HG02588 (cell line): ENCODE data around the gene SLC48A1.

ENCODE experiments used
- ATAC-seq: cut with Tn5 transposase; IDR thresholded peaks from one replicate; pipeline ENCODE4 v1.9.1; 2021; ENCODE audit warnings: mild to moderate bottlenecking, moderate library complexity; ENCODE audit not compliant: unreplicated experiment

The SLC48A1 gene

DNA sequence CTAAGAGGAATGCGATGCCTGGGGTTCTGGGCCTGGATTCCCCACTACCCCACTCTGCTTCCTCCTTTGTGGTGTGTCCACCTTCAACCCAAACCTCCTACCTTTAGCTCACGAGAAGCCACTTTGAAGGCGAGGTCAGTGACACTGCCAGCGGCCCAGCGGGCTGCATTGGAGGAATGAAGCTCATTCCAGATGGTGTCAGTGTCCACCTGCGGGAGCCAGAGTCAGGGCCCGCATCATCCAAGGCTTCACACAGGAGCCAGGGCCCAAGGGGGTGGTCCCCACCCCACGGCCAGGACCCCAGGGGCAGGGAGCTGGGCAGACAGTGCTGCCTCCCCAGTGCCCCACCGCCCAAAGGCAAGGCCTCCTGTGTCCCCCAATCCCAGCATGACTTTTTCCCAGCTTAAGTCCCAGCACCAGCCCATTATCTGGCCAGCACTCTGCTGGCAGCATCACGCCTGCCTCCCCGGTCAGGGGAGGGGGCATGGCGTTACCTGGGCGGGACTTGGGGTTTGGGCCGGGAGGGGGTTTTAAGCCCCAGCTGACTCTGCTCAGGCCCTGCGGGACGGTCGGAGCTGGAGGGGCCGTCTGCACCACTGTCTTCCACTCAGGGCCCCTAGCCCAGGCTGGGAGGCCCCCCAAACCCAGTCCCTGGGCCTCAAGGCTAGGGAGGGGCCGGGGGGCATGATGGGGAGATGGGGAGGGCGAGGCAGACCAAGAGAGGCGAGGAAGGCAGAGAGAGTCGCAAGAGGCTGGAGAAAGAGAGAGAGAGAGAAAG, 16.9 kb downstream of the SLC48A1 start:
- ATAC-seq: no peak

DNA sequence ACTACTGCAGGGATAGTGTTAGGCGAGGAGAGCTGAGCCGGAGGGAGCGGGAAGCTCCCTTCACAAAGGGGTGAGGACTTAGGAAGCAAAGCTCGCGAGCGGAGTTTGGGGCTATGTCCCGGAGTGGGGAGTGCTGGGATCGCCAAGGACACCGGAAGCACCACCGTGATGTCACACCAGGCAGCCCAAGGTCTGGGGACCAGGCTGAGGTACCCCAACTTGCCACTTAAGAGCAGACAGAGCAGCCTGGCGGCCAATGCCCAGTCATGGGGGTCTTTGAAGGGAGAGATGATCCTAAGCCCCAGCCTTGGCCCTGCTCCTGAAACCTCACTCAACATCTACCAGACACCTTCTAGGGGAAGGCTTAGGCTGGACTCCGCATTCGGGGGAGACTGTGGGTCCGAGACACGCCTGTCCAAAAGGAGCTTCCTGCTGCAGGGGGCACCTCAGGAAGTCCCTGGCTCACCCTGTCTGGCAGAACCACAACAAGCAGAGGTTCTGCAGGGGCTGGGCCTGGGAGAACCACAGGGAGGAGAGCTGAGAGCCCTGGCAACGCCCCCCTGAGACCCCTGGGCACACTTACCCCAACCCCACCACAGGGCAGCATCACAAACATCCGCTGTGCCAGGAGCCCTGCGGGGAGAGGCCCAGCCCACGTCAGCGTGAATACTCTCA, 17.8 kb downstream of the SLC48A1 start:
- ATAC-seq: no peak

DNA sequence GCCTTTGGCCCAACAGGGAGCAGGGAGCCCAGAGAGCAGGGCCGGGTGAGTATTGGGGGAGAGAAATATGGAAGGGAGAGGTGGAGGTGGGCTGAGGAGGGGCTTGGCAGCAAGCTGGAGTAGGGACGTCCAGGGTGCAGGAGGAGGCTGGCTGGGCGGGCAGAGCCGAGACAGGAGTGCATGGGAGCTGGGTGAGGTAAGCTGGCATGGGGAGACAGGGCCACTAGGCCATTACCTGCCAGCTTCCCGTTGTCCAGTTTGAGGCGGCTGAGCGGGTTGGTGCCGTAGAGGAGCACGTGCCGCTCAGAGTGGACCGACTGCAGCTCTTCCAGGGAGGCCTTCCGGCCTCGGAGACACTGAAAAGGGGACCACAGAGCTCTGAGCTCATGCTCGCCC, 18.3 kb downstream of the SLC48A1 start:
- no peak for ATAC-seq

DNA sequence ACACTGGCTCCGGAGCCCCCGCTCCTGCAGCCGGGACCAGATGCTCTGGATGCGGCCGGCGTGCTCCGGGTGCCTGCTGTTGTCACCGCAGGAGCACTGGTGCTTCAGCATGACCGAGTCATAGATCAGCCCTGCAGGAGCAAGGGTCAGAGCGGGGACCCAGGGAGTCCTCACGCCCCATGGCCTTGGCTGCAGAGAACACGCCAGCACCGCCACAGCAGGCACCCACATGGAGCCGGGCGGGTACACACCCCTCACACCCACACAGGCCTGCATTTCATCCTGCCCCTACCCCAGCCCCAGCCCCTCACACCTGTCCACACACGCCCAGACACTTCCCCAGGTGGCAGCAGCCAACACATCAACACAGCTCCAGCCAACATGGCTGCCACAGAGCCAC, 18.8 kb downstream of the SLC48A1 start:
- ATAC-seq: no peak

- ATAC-seq: no peak
Measured at GRCh38 chr12:47793015-47793681, 20.1 kb downstream of the SLC48A1 start.

GRCh38 chr12:47794679-47795078, 21.6 kb downstream of the SLC48A1 start:
- ATAC-seq: no peak

- ATAC-seq: no peak
Measured at GRCh38 chr12:47795121-47795813, 22.2 kb downstream of the SLC48A1 start.

DNA sequence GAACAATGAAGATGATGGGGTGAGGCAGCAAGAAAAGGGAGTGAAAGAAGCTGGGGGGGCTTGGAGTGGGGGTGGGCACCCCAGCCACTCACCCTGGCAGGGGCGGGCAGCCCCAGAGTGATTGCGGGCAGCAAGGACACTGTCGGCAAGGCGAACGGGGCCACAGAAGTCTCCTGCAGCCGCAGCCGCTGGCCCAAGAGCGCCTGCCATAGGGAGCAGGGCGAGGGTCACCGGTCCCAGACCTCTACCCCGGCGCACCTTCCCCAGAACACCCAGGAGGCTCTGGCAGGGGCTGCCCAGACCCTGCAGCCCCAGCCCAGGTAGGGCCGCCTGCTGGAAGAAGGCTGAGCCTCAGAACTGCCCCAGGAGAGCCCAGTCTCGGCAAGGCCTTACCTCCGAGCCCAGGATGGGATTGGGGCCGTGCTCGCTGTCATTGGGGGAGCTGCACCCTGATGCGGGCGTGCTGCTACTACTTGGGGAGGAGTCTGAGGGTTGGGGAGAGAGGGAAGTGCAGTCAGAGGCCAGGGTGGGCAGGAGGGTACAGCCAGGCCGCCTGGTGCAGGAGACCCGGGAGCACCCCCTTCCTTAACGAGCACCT, 22.9 kb downstream of the SLC48A1 start:
- ATAC-seq: no peak

GRCh38 chr12:47797441-47797840, 24.4 kb downstream of the SLC48A1 start:
- ATAC-seq: no peak

GRCh38 chr12:47798382-47798948, 25.4 kb downstream of the SLC48A1 start:
- no peak for ATAC-seq

DNA sequence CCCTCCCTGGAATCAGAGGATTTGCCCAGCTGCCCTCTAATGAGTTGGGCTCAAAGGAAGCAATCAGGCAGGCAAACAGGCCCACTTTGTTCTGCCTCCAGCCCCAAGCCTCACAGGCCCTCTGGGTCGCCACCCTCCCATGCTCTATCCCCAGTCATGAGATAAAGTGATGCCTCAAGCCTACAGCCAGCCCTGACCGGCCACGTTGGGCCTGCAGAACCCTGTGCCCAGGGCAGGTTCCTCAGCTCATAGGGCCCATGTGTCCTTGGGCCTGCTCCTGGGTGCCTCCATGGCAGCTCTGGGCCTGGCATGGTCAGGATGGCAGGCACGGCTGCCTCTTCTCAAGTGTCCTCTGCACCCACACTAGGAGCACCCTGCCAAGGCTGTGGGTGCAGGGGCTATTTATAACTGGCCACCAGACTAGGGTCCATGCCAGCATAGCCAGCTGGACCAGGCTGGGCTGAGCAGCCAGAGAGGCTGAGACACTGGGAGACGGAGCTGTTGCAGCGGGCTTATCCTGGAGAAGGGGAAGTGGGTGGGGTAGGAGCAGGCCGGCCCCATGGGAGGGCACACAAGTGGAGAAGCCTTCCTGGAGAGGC, 26.4 kb downstream of the SLC48A1 start:
- ATAC-seq: no peak

GRCh38 chr12:47800582-47800981, 27.5 kb downstream of the SLC48A1 start:
- ATAC-seq: no peak

DNA sequence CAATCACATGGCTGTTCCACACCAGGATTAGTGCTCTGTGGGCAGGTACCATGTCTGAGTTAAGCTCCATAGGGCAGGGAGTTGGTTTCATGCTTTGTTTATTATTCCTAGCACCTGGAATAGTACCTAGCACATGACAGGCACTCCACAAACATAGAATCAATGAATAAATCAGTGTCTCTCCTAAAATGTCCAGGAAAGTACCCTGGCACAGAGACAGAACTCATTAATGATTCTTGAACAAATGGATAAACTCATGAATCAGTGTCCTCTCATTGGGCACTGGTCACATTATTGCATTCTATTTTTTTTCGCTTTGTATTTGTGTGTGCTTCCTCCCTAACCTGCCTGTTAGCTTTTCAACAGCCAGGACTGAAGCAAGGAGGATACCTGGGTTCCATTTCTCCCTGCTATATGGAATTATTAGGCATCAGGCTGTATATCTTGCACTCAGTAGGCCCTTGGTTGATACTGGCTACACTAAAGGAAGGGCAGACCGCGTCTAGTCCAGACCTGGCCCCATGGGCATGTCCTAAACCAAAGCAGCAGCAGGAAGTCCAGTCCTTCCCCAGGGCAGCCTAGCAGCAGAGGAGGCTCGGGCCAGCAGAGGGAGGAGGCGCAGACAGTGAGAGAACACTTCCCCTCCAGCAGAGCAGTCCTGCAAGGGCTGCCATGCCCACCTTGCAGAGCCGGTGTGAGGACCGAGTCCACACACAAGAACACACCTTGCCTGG, 28.3 kb downstream of the SLC48A1 start:
- ATAC-seq: no peak

GRCh38 chr12:47801904-47802246, 28.8 kb downstream of the SLC48A1 start:
- no peak for ATAC-seq

- no peak for ATAC-seq
Measured at GRCh38 chr12:47802312-47802711, 29.3 kb downstream of the SLC48A1 start.

DNA sequence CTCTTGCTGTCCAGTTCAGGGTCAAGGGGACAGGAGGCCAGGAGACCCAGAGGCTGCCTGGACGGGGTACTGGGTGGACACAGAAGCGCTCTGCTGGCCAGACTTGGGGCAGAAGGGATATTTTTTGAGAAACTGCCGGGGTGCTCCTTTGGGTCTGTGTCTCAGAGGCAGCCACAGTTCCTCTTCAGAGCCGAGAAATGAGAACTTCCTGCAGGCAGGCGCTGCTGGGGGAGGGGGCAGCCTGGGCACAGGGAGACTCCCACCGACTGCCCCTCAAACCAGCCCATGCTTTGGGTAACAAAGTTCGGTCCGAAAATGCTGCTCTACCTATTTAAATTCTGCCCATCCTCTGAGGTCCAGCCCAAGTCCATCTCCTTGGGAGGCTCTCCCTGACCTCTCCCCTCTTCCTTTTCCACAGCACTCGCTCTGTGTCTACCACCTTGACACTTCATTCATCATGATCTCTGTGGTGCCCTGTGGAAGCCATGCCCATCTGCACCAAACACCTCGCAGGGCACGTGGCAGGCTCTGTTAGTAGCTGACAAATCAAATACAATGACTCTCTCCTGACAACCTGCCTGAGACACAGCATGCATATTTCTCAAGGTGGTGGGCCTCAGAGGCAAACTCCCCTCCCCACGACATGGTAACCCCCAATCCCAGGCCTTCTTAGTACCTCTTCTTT, 30.3 kb downstream of the SLC48A1 start:
- ATAC-seq: no peak

- ATAC-seq: no peak
Measured at GRCh38 chr12:47804171-47804570, 31.1 kb downstream of the SLC48A1 start.

DNA sequence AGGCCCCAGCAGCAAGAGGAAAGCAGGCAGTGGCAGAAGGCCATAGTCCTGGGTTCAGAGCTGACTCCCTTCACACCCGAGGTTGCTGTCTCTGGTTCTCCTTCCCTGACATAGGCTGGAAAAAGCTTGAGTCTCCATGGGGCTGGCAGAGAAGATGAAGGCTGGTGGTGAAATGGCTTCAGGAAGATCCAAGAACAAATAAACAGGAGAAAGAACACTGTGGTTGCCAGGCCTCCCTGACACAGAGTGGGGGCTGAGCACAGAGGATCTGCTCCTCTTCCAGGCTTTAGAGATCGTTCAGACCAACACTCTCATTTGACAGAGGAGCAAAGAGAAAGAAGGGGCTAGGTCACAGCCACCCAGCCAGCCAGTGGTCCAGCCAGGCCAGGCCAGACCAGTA, 32.4 kb downstream of the SLC48A1 start:
- ATAC-seq: no peak

DNA sequence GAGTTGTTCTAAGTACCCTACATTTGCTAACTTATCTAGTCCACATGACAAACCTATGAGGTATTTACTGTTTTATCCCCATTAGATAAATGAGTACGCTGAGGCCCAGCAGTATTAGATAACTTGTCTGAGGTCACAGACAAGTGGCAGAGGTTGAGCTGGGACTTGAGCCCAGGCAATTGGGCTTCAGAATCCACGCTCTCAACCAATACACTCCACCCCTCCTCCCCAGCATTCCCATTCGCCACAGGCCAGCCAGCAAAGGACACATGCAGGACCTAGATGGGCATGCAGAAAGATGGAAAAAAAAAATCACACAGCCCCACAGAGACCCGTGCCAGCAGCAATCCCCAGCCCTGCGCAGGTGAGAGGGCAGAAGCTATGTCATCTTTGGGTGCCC, 34.3 kb downstream of the SLC48A1 start:
- no peak for ATAC-seq
